ENCODE data around the gene ALOX15.

GRCh38 chr17:4610656-4611055 is 30.8 kb downstream of the ALOX15 start:
- TF ChIP-seq CTCF (conservative IDR thresholded peaks at IDR 0.05 in 1 of 2, IDR thresholded peaks at IDR 0.05 in 1 of 2; ENCODE audit: extremely low read depth in 1 of 2, insufficient read depth in 1 of 2, low read depth in 1 of 2, low read length in 2 of 2), result no peak
- TF ChIP-seq EZH2 (IDR thresholded peaks at IDR 0.05; ENCODE audit: borderline replicate concordance, low read length), result no peak
